ENCODE data around the gene ASPDH. TPM values are rescaled to one million over a fixed set of nuclear protein-coding genes. Genes with fewer than 3 reads are reported as not detected.

The ASPDH gene
- total RNA-seq, 2 experiments from 2014 or later: not detected

DNA sequence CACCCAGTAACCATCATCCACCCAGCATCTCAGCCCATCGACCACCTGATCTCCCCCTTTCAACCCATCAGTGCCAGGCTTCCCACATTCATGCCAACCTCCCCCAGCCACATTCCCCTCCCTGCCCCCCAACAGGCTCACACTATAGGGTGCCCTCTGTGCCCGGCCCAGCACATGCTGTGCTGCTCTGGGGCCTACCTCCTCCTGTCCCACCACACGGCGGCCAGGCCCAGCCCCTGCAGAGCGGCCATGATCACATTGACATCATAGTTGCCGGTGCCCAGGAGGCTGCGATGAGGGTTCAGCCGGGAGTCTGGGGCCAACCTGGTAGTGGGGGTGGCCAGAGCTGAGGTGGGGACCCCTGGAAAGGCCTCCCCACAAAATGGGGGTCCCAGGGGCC lies 6.3 kb downstream of the ASPDH start:
- DNase-seq (no peak), ATAC-seq (no peak)
- CTCF ChIA-PET: no interaction called here
- H3K27ac Mint-ChIP-seq: no peak overlapping the region
- H3K4me3 Mint-ChIP-seq: no peak overlapping the region
- H3K27me3 Mint-ChIP-seq: no peaks in the 10 kb centered on the region
- H3K9me3 Mint-ChIP-seq (ENCODE audit: low read depth): no peaks in the 10 kb centered on the region
- peaks cover 15% of the 10 kb centered on the region for H3K4me1 Mint-ChIP-seq
- no peaks in the 10 kb centered on the region for H3K36me3 Mint-ChIP-seq

- Mint-ChIP-seq H3K9me3 (ENCODE audit: low read depth) (no peaks in the 10 kb centered on the region), H3K27ac (no peak overlapping the region), H3K4me3 (no peak overlapping the region), H3K4me1 (peaks cover 13% of the 10 kb centered on the region), H3K36me3 (no peaks in the 10 kb centered on the region), H3K27me3 (no peaks in the 10 kb centered on the region)
- no peak for DNase-seq
- no peak for ATAC-seq
- CTCF ChIA-PET: no interaction called here
Measured at GRCh38 chr19:50506700-50507099, 7.0 kb downstream of the ASPDH start.

DNA sequence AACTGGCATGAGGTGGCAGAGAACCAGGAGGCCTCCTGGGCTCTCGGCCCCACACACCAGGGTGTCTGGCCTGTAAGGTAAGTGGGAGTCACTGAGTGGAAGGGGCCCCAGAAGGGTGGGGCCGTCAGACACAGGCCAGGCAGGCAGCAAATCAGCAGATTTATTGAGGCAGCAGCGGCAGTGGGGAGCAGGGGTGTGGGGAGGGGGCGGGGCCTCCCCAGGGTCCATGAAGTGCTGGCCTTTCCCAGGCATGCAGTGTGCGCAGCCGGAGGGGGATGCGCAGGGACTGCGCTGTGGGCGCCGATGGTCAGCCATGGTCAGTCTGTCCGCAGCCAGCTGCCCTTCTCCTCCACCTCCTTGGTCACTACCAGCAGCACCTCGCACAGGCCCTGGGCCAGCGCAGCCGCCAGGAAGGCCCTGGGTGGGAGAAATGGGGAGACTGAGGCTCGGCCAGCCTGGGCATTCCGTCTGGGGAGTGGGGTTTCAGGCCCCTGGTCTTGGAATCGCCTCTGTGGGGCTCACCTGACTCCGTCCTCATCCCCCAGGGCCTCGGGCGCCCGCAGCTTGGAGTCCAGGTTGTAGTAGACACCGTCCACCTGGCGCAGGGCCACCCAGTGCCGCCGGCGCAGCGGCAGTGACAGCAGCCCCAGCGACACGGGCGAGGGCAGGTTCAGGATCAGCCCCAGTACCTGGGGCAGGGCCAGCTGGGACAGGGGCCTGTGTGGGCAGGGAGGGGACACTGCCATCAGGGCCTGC lies 7.7 kb downstream of the ASPDH start:
- no peaks in the 10 kb centered on the region for H3K36me3 Mint-ChIP-seq
- CTCF ChIA-PET: no interaction called here
- no peaks in the 10 kb centered on the region for H3K27me3 Mint-ChIP-seq
- DNase-seq (no peak), ATAC-seq (no peak)
- H3K27ac Mint-ChIP-seq: no peak overlapping the region
- H3K4me1 Mint-ChIP-seq: peaks cover 10% of the 10 kb centered on the region
- H3K4me3 Mint-ChIP-seq: no peak overlapping the region
- H3K9me3 Mint-ChIP-seq (ENCODE audit: low read depth): no peaks in the 10 kb centered on the region

DNA sequence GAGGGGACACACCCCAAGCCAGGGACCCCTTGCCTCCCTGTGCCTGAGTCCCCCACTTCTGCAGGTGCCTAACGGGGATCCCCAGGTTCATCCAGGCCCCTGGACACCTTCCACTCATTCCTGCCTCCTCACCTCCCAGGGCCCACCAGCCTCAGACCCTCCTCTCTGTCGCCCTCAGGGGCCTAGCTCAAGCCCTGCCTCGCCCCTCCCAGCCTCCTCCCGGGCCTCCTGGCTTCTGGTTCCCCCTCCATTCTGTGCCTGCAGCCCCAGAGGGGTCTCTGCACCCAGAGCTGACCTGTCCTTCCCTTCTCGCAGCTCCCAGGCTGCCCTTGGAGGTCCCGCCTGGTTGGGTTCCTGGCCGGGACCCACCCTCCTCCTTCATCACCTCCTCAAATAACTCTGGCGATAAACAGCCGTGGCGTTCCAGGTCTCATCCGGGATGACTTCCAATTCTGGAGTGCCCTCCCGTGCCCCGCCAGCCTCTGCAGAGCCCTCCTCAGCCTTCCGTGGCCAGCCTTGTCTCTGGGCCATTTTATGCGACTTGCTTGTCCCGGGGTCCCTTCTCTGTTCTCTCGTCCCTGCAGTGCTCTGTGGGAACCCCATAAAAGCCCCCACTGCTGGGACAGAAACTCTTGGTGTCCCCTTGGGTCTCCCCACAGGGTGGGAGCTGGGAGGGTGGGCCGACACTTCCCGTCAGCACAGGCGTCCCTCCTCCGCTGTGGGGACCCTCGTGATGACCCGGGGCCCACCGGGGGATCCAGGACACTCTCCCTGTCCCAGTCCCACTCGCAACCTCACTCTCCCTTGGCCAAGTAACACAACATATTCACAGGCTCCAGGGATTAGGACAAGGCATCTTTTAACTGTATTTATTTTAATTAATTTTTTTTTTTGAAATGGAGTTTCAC lies 11.9 kb downstream of the ASPDH start:
- no peaks in the 10 kb centered on the region for H3K9me3 Mint-ChIP-seq (ENCODE audit: low read depth)
- no peak for ATAC-seq
- DNase-seq: no peak
- no peak overlapping the region for H3K27ac Mint-ChIP-seq
- H3K36me3 Mint-ChIP-seq: no peaks in the 10 kb centered on the region
- CTCF ChIA-PET: no interaction called here
- no peak overlapping the region for H3K4me3 Mint-ChIP-seq
- H3K4me1 Mint-ChIP-seq: no peaks in the 10 kb centered on the region
- H3K27me3 Mint-ChIP-seq: no peaks in the 10 kb centered on the region

DNA sequence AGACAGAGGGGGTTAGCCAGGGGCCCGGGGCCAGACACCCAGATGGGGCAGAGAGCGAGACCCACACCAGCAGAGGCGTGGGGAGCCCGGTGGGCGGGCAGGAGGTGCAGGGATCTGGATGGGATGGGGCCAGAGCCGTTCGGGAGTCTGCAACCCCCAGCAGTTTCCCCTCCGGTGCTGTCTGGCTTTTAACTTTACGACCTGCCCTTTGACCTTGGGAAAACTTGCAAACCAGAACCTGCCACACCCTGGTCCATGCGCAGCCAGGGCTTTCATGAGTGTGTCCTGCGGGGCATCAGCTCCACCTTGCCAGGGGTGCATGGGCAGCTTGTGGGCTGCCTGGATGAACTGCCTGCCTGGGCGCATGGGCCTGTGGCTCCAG lies 12.5 kb downstream of the ASPDH start:
- ATAC-seq: no peak
- Mint-ChIP-seq H3K9me3 (ENCODE audit: low read depth) (no peaks in the 10 kb centered on the region), H3K4me3 (no peak overlapping the region), H3K4me1 (no peaks in the 10 kb centered on the region), H3K27me3 (no peaks in the 10 kb centered on the region), H3K27ac (no peak overlapping the region), H3K36me3 (no peaks in the 10 kb centered on the region)
- CTCF ChIA-PET: no interaction called here
- no peak for DNase-seq

DNA sequence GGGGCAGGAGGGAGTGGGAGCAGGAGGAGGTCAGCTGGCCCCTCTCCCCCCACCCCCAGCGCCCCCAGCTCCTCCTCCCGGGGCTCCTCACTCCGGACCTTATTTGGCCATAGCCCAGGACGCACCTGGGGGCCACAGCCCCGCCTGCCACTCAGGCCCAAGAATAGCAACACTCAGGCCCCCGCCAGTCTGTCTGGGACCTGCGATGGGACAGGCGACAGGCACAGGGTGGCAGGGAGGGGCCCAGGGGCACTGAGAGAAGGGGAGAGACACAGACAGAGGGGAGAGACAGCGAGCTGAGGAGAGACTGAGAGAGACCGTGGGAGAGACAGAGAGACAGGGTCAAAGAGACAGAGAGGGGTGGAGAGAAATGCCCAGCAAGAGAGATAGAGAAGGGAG lies 13.0 kb downstream of the ASPDH start:
- peak; percentile 16 for ATAC-seq

GRCh38 chr19:50500060-50500752 lies 13.5 kb downstream of the ASPDH start:
- ATAC-seq (peak; percentile 45), DNase-seq (no peak)
- Mint-ChIP-seq H3K9me3 (ENCODE audit: low read depth) (no peaks in the 10 kb centered on the region), H3K27ac (no peak overlapping the region), H3K4me1 (no peaks in the 10 kb centered on the region), H3K27me3 (no peaks in the 10 kb centered on the region), H3K4me3 (no peak overlapping the region), H3K36me3 (no peaks in the 10 kb centered on the region)
- CTCF ChIA-PET: no interaction called here

More for the DNA sequence above, 13.0 kb downstream of the ASPDH start:
- no peaks in the 10 kb centered on the region for H3K4me1 Mint-ChIP-seq
- no peak overlapping the region for H3K4me3 Mint-ChIP-seq
- H3K27me3 Mint-ChIP-seq: no peaks in the 10 kb centered on the region
- no peaks in the 10 kb centered on the region for H3K9me3 Mint-ChIP-seq (ENCODE audit: low read depth)
- H3K27ac Mint-ChIP-seq: no peak overlapping the region
- no peaks in the 10 kb centered on the region for H3K36me3 Mint-ChIP-seq
- DNase-seq: no peak
- CTCF ChIA-PET: no interaction called here

GRCh38 chr19:50498219-50499056 lies 15.3 kb downstream of the ASPDH start:
- no peaks in the 10 kb centered on the region for H3K27me3 Mint-ChIP-seq
- CTCF ChIA-PET: no interaction called here
- ATAC-seq: no peak
- no peaks in the 10 kb centered on the region for H3K9me3 Mint-ChIP-seq (ENCODE audit: low read depth)
- no peak overlapping the region for H3K4me3 Mint-ChIP-seq
- DNase-seq: no peak
- H3K4me1 Mint-ChIP-seq: no peaks in the 10 kb centered on the region
- H3K36me3 Mint-ChIP-seq: no peaks in the 10 kb centered on the region
- H3K27ac Mint-ChIP-seq: no peak overlapping the region

- no peak overlapping the region for H3K4me3 Mint-ChIP-seq
- H3K4me1 Mint-ChIP-seq: peaks cover 3% of the 10 kb centered on the region
- CTCF ChIA-PET: interaction anchor here (0.9 kb wide), 1 partner anchor 36 kb away, joined by 3 read pairs; no protein-coding TSS in a partner anchor
- ATAC-seq (no peak), DNase-seq (no peak)
- H3K9me3 Mint-ChIP-seq (ENCODE audit: low read depth): no peaks in the 10 kb centered on the region
- H3K36me3 Mint-ChIP-seq: no peaks in the 10 kb centered on the region
- H3K27me3 Mint-ChIP-seq: peaks cover 2% of the 10 kb centered on the region
- no peak overlapping the region for H3K27ac Mint-ChIP-seq
Measured at GRCh38 chr19:50497022-50497405, 16.7 kb downstream of the ASPDH start.

GRCh38 chr19:50496189-50497021 lies 17.3 kb downstream of the ASPDH start:
- Mint-ChIP-seq H3K9me3 (ENCODE audit: low read depth) (no peaks in the 10 kb centered on the region), H3K4me3 (no peak overlapping the region), H3K36me3 (no peaks in the 10 kb centered on the region), H3K27ac (no peak overlapping the region), H3K27me3 (peaks cover 7% of the 10 kb centered on the region), H3K4me1 (peaks cover 9% of the 10 kb centered on the region)
- ATAC-seq: no peak
- no peak for DNase-seq
- CTCF ChIA-PET: interaction anchor here (0.5 to 0.9 kb wide), 2 partner anchors 35 to 46 kb away, joined by 3 read pairs; no protein-coding TSS in a partner anchor

DNA sequence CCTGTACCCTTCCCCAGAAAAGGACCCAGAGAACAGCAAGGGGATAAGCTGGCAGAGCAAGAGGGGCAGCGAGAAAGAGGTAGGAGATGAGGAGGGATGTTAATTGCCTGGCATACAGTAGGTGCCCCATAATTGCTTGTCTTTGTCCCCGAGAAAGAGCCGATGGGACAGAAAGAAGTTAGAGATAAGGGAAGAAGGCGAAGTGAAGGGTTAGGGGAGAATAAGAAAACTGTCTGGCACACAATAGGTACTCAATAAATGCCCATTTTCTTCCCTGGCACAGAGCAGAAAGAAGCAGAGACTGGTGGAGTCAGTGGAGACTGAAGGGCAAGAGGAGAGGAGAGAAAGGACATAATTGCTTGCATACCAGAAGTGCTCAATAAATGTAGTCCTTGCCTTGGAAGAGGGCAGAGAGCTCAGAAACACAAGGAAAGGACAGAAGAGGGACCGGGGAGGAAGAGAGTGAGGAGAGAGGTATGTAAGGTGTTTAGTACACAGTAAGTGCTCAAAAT lies 18.6 kb downstream of the ASPDH start:
- Mint-ChIP-seq H3K4me3 (no peak overlapping the region), H3K27me3 (peaks cover 7% of the 10 kb centered on the region), H3K27ac (no peak overlapping the region), H3K9me3 (ENCODE audit: low read depth) (no peaks in the 10 kb centered on the region), H3K36me3 (no peaks in the 10 kb centered on the region), H3K4me1 (peaks cover 12% of the 10 kb centered on the region)
- CTCF ChIA-PET: no interaction called here
- DNase-seq (no peak), ATAC-seq (no peak)
